GM23338 (cell line): ENCODE measurements around the gene IRF2. TPM values are rescaled to one million over a fixed set of nuclear protein-coding genes. Genes with fewer than 3 reads are reported as not detected.

Experiments
- ATAC-seq: fragments of 200-7000 bp; cut with Tn5 transposase; 3 replicates; pipeline ENCODE4 v1.9.1; 2020
- DNase-seq: peaks from one replicate; pipeline ENCODE4 v3.0.0-alpha.2; 2015; ENCODE audit warnings: low spot score
- H2AFZ ChIP-seq: fragments of 200-600 bp; sonication (generic); 2 replicates; pipeline ENCODE4 v1.8.0; 2016; ENCODE audit warnings: antibody characterized with exemption, mild to moderate bottlenecking, moderate library complexity
- H3F3A ChIP-seq: fragments of 200-600 bp; sonication (generic); replicated peaks from 2 replicates; pipeline ENCODE4 v1.8.0; 2017; ENCODE audit warnings: antibody characterized with exemption, mixed run types, low read depth
- H3K27ac ChIP-seq: fragments of 200-600 bp; sonication (generic); 2 replicates; pipeline ENCODE4 v1.6.1; 2016; ENCODE audit warnings: low read depth
- H3K27me3 ChIP-seq: fragments of 200-600 bp; sonication (generic); 2 replicates; pipeline ENCODE4 v1.8.0; 2016; ENCODE audit warnings: mild to moderate bottlenecking, mixed run types, moderate library complexity; ENCODE audit not compliant: insufficient read depth
- H3K36me3 ChIP-seq: fragments of 200-600 bp; sonication (generic); 2 replicates; pipeline ENCODE4 v1.8.0; 2016; ENCODE audit warnings: mild to moderate bottlenecking; ENCODE audit not compliant: insufficient read depth
- H3K4me1 ChIP-seq: fragments of 200-600 bp; sonication (generic); 2 replicates; pipeline ENCODE4 v1.8.0; 2016; ENCODE audit warnings: mild to moderate bottlenecking, moderate library complexity; ENCODE audit not compliant: insufficient read depth
- H3K4me2 ChIP-seq: fragments of 200-600 bp; sonication (generic); 2 replicates; pipeline ENCODE4 v1.7.1; 2017; ENCODE audit warnings: mixed run types
- H3K4me3 ChIP-seq: fragments of 200-600 bp; sonication (generic); 2 replicates; pipeline ENCODE4 v1.6.1; 2016; ENCODE audit warnings: mixed run types
- H3K79me2 ChIP-seq: fragments of 200-600 bp; sonication (generic); replicated peaks from 2 replicates; pipeline ENCODE4 v1.8.0; 2017; ENCODE audit warnings: mild to moderate bottlenecking; ENCODE audit not compliant: insufficient read depth
- H3K9me2 ChIP-seq: fragments of 200-600 bp; sonication (generic); 2 replicates; pipeline ENCODE4 v1.8.0; 2017; ENCODE audit not compliant: insufficient read depth
- H4K20me1 ChIP-seq: fragments of 200-600 bp; sonication (generic); replicated peaks from 2 replicates; pipeline ENCODE4 v1.8.0; 2017; ENCODE audit warnings: mild to moderate bottlenecking; ENCODE audit not compliant: insufficient read depth
- H3K27ac Mint-ChIP-seq: 2 replicates; pipeline ENCODE4 v1.8.0; 2020; ENCODE audit warnings: inconsistent platforms, mild to moderate bottlenecking, moderate library complexity, mixed read lengths
- H3K27me3 Mint-ChIP-seq: 3 replicates; pipeline ENCODE4 v1.8.0; 2022; ENCODE audit warnings: low read depth, mild to moderate bottlenecking, moderate library complexity, mixed read lengths, inconsistent platforms; ENCODE audit not compliant: insufficient read depth, poor library complexity
- H3K36me3 Mint-ChIP-seq: 3 replicates; pipeline ENCODE4 v1.8.0; 2021; ENCODE audit warnings: low read depth, mild to moderate bottlenecking, inconsistent platforms, moderate library complexity, mixed read lengths
- H3K4me1 Mint-ChIP-seq: 3 replicates; pipeline ENCODE4 v1.8.0; 2020; ENCODE audit warnings: mild to moderate bottlenecking, inconsistent platforms, mixed read lengths
- H3K4me3 Mint-ChIP-seq: 3 replicates; pipeline ENCODE4 v1.8.0; 2021; ENCODE audit warnings: moderate library complexity, mild to moderate bottlenecking, inconsistent platforms, mixed read lengths
- H3K9me3 Mint-ChIP-seq: 3 replicates; pipeline ENCODE4 v1.8.0; 2020; ENCODE audit warnings: moderate library complexity, mild to moderate bottlenecking, inconsistent platforms, mixed read lengths
- EZH2phosphoT487 ChIP-seq: fragments of 200-600 bp; sonication (generic); IDR thresholded peaks from one replicate; pipeline ENCODE4 v1.8.1; 2018; ENCODE audit warnings: antibody characterized with exemption; ENCODE audit not compliant: unreplicated experiment
- JUNB ChIP-seq: IDR thresholded peaks from one replicate; pipeline ENCODE4 v1.6.1; 2016; ENCODE audit warnings: antibody characterized with exemption; ENCODE audit not compliant: unreplicated experiment
- POLR2AphosphoS5 ChIP-seq: IDR thresholded peaks from 2 replicates; pipeline ENCODE4 v1.6.1; 2016; ENCODE audit warnings: antibody characterized with exemption, low read depth
- polyA plus RNA-seq: library from polyadenylated mRNA; unstranded; fragments of >200 nt; fragmentation: Nextera tagmentation; extraction: Ambion mirVana; gene quantifications from 2 replicates; pipeline ENCODE4 v1.2.1, GENCODE V29; 2016
- total RNA-seq: library from RNA; depleted of rRNA; stranded (reverse); fragments of >200 nt; shearing (Covaris generic); gene quantifications from 2 replicates; pipeline ENCODE4 v1.2.3, GENCODE V29; 2014
- TF ChIP-seq, protein P1 (sequence below): fragments of 250-450 bp; sonication (Bioruptor Pico); IDR thresholded peaks from 2 replicates; pipeline ENCODE4 v1.5.0; 2020; ENCODE audit warnings: mild to moderate bottlenecking, moderate library complexity
- TF ChIP-seq, protein P2 (sequence below), 2 experiments: fragments of 200-600 bp in 1 of 2; sonication (generic) in 1 of 2; conservative IDR thresholded peaks; 2 replicates each; pipeline versions ENCODE4 v1.5.1 to v1.6.1; 2016 to 2017; ENCODE audit warnings: antibody characterized with exemption in 2 of 2, low read depth in 2 of 2, mild to moderate bottlenecking in 2 of 2, moderate library complexity in 1 of 2

Gene IRF2
- total and polyA plus RNA-seq, 2 experiments from 2014 or later, result 14.7 to 15.0 TPM

DNA sequence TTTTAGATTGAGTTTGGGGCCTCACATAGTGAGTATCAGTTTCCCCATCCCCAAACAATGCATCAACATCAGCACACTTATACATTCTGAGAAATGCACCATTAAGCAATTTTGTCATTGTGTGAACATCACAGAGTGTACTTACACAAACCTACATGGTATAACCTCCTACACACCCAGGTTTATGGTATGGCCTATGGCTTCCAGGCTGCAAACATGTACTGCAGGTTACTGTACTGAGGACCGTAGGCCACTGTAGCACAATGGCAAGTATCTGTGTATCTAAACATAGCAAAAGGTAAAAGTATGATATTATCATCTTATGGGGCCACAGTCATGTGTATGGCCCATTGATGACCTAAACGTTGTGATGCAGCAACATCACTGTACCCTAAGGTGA is 7.7 kb downstream of the IRF2 start:
- Histone ChIP-seq H3K4me2 (no peak overlapping the region), H3K4me1 (peaks cover 30% of the 10 kb centered on the region), H3F3A (no peaks in the 10 kb centered on the region), H4K20me1 (peaks cover 3% of the 10 kb centered on the region), H2AFZ (no peak overlapping the region), H3K79me2 (peaks cover 87% of the 10 kb centered on the region), H3K27ac (no peak overlapping the region), H3K9me2 (no peaks in the 10 kb centered on the region), H3K36me3 (no peaks in the 10 kb centered on the region), H3K4me3 (no peak overlapping the region), H3K27me3 (no peaks in the 10 kb centered on the region)
- H3K27me3 Mint-ChIP-seq, result peaks cover 6% of the 10 kb centered on the region
- TF ChIP-seq, protein P1, sequence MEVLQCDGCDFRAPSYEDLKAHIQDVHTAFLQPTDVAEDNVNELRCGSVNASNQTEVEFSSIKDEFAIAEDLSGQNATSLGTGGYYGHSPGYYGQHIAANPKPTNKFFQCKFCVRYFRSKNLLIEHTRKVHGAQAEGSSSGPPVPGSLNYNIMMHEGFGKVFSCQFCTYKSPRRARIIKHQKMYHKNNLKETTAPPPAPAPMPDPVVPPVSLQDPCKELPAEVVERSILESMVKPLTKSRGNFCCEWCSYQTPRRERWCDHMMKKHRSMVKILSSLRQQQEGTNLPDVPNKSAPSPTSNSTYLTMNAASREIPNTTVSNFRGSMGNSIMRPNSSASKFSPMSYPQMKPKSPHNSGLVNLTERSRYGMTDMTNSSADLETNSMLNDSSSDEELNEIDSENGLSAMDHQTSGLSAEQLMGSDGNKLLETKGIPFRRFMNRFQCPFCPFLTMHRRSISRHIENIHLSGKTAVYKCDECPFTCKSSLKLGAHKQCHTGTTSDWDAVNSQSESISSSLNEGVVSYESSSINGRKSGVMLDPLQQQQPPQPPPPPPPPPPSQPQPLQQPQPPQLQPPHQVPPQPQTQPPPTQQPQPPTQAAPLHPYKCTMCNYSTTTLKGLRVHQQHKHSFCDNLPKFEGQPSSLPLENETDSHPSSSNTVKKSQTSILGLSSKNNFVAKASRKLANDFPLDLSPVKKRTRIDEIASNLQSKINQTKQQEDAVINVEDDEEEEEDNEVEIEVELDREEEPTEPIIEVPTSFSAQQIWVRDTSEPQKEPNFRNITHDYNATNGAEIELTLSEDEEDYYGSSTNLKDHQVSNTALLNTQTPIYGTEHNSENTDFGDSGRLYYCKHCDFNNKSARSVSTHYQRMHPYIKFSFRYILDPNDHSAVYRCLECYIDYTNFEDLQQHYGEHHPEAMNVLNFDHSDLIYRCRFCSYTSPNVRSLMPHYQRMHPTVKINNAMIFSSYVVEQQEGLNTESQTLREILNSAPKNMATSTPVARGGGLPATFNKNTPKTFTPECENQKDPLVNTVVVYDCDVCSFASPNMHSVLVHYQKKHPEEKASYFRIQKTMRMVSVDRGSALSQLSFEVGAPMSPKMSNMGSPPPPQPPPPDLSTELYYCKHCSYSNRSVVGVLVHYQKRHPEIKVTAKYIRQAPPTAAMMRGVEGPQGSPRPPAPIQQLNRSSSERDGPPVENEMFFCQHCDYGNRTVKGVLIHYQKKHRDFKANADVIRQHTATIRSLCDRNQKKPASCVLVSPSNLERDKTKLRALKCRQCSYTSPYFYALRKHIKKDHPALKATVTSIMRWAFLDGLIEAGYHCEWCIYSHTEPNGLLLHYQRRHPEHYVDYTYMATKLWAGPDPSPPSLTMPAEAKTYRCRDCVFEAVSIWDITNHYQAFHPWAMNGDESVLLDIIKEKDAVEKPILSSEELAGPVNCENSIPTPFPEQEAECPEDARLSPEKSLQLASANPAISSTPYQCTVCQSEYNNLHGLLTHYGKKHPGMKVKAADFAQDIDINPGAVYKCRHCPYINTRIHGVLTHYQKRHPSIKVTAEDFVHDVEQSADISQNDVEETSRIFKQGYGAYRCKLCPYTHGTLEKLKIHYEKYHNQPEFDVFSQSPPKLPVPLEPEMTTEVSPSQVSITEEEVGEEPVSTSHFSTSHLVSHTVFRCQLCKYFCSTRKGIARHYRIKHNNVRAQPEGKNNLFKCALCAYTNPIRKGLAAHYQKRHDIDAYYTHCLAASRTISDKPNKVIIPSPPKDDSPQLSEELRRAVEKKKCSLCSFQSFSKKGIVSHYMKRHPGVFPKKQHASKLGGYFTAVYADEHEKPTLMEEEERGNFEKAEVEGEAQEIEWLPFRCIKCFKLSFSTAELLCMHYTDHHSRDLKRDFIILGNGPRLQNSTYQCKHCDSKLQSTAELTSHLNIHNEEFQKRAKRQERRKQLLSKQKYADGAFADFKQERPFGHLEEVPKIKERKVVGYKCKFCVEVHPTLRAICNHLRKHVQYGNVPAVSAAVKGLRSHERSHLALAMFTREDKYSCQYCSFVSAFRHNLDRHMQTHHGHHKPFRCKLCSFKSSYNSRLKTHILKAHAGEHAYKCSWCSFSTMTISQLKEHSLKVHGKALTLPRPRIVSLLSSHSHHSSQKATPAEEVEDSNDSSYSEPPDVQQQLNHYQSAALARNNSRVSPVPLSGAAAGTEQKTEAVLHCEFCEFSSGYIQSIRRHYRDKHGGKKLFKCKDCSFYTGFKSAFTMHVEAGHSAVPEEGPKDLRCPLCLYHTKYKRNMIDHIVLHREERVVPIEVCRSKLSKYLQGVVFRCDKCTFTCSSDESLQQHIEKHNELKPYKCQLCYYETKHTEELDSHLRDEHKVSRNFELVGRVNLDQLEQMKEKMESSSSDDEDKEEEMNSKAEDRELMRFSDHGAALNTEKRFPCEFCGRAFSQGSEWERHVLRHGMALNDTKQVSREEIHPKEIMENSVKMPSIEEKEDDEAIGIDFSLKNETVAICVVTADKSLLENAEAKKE (CRISPR knock-in tag), result no peak
- TF ChIP-seq EZH2phosphoT487 (no peak), POLR2AphosphoS5 (no peak), JUNB (no peak)
- TF ChIP-seq, protein P2, sequence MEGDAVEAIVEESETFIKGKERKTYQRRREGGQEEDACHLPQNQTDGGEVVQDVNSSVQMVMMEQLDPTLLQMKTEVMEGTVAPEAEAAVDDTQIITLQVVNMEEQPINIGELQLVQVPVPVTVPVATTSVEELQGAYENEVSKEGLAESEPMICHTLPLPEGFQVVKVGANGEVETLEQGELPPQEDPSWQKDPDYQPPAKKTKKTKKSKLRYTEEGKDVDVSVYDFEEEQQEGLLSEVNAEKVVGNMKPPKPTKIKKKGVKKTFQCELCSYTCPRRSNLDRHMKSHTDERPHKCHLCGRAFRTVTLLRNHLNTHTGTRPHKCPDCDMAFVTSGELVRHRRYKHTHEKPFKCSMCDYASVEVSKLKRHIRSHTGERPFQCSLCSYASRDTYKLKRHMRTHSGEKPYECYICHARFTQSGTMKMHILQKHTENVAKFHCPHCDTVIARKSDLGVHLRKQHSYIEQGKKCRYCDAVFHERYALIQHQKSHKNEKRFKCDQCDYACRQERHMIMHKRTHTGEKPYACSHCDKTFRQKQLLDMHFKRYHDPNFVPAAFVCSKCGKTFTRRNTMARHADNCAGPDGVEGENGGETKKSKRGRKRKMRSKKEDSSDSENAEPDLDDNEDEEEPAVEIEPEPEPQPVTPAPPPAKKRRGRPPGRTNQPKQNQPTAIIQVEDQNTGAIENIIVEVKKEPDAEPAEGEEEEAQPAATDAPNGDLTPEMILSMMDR (conservative IDR thresholded peaks at IDR 0.05; ENCODE audit: low read depth in 2 of 2), result no peak
- ATAC-seq (no peak), DNase-seq (no peak)
- H3K27ac Mint-ChIP-seq, result no peak overlapping the region
- peaks cover 32% of the 10 kb centered on the region for H3K4me1 Mint-ChIP-seq
- H3K36me3 Mint-ChIP-seq, result no peaks in the 10 kb centered on the region
- no peaks in the 10 kb centered on the region for H3K9me3 Mint-ChIP-seq
- H3K4me3 Mint-ChIP-seq, result no peak overlapping the region
